SKM-1 treated with dmso at 0.1 percent for 144 hours (cell line): Measurements from ENCODE around the gene HOXB3.

Experiments
- DNase-seq: peaks from one replicate; lab custom pipeline; 2025; ENCODE audit not compliant: unreplicated experiment; lab: John Stamatoyannopoulos, UW

HOXB3 gene

DNA sequence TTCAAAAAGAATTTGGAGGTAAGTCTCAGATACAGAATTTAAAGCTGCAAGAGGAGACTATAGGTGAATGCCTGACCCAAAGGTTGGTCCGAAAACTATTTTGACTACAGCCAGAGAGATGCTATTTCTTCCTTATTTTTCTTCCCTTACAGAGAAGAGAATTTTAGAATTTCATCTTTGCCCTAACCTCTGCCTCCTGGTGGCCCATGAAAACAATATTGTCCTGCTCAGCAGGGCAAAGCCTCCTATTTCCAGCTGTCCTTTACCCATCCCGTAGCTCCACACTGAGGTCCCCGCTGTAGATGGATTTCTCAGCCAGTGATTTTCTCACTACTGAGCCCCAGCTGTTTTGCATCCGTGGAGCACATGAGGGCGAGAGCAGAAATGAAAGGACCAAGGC is 83.8 kb downstream of the HOXB3 start:
- no peak for DNase-seq

DNA sequence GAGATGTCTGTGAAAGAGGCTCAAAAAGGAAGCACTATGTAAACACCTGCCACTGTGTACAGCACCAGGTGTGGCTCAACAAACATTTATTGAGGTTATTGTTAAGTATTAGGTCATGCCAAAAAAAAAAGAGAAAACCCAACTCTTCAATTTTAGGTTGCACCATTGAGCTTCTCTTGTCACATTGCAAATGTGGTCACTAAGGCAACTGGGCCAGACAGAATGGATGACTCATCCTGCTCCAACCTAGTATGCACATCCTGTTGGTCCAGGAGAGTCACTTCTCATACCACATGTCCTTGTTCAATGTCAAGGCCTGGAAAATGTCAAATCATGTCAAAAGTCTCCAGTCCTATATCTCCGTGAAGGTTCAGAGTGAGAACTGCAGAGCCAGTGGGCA is 84.3 kb downstream of the HOXB3 start:
- DNase-seq: peak; percentile 85

DNA sequence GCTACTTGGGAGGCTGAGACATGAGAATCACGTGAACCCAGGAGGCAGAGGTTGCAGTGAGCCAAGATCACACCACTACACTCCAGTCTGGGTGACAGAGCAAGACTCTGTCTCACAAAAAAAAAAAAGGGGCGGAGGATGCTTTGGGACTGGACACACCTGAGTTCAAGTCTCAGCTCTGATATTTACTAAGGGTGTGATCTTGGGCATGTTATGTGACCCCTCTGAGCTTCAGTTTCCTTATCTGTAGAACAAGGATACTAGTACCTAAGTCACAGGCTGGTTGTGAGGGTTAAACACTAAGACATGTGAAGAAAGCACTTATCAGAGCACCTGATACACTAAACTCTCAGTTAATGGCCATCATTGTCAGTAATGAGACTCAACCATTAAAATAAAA is 85.1 kb downstream of the HOXB3 start:
- DNase-seq: no peak

DNA sequence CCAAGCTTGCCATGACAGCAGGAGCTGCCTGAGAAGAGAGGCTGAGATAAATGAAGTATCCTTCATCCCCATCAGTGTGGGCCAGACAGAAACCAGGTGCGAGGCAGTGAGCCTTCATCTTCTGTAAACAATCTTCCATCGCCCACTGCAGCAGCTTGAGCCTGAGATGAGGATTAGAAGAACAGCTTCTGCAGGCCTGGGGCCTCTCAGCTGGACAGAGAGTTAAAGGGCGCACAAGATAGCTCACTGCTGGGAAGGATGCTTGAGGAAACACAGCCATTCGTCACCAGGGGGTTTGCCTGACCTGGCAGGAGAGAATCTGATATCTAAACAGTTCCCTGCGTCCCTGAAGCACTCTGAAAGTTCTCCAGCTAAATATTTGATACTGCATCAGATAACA is 86.3 kb downstream of the HOXB3 start:
- DNase-seq: no peak

DNA sequence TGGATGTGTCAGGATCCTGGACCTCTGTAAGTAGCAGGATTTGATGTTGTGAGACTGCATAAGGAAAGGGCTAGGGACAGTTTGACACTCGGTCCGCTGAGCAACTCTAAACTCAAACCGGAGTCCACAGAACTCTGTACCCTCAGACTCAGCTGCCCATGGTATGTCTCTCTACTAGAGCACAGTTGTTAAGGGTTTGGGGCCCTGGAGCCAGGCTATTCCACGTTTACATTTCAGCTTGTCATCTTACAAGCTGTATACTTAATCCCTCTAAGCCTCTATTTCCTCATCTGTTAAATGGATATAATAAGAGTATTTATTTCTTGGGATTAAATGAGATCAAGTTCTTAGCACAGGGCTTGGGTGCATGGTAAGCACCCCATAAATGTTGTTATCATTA is 87.1 kb downstream of the HOXB3 start:
- no peak for DNase-seq

DNA sequence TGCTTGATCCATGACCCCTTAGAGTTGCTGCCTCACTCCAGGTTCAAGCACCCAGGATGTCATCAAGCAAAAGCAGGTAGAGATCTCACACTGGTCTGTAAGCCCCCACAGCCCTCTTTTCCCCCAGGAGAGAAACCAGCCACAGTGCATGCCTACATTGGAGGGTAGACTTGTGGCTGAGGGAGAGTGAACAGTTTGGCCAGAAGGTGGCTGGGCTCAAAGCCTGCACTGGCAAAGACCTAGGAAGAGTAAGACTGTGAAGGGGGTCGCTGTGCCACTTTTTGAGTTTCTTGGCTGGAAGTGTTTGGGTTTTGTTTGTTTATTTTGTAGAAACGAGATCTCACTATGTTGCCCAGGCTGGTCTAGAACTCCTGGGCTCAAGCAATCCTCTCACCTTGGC is 87.7 kb downstream of the HOXB3 start:
- no peak for DNase-seq

DNA sequence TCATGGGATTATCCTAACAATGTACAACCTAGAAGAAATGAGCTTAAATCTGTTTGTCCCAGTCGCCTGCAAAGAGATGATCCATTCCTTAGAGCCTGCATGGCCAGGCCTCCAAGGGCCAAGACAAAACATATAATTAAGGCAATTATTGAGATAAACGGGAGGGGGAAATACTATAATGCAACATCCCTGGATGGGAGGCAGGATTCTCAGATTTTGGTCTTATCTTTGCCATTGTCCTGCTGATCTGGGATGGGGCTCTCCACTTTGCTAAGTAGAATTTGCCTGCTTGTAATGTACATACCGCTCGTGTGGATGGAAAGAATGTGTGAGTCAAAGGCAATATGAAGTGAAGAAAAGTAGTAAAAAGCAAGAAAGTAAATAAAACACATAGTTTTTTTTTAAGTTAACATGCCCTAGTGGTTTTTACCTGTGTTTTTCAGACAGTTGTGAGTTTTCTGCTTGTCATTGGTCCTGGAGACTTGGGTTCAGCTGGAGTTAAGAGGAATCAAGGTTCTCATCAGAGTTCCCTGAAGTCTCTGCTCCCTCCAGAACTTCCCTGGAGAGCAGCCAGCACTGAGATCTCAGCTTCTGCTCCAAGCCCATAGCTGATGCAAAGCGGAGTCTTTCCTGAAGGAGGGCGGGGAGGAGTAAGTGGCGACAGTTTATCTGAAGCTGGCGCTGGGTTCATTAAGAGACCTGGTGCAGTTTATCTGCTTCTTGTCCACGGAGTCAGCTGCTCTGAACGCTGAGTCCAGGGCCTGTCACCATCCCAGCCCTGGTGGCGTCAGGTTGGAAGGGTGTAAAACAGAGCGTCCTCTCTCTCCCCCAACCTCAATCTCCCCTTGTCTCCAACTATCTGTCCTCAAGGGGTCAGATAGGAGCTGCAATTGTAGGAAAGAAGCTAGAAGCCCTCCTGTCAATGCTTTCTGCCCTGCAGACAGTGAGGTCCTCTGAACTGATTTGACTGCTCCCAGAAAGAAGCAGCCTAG is 89.3 kb downstream of the HOXB3 start:
- DNase-seq: no peak

DNA sequence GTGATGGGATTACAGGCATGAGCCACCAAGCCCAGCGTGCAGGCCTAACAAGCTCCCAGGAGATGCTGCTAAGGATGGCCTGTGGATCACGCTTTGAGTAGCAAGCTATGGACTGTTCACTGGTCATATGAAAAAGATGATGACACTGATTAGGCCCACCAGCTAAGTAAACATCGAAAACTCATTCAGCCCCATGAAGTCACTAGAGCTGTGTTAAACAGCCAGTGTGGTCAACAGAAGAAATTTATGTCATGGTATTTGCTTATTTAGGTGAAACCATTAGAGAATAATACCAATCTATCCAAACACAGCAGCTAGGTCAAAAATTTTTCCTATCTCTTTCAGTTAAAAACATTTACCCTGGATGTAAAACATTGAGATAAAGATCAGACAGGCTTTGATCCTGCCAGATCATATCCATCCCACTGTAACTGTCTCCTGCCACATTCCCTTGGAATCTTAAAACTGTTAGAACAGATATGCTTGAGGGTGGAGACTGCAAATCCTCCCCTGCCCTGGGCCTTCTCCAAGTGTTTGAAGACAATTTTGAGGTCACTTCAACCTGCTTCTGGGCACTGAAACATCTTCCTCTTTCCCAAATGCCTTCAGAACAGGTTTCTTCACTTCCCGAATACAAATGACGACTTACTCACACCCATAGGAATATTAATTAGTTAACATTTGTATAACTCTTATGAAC is 90.2 kb downstream of the HOXB3 start:
- no peak for DNase-seq

DNA sequence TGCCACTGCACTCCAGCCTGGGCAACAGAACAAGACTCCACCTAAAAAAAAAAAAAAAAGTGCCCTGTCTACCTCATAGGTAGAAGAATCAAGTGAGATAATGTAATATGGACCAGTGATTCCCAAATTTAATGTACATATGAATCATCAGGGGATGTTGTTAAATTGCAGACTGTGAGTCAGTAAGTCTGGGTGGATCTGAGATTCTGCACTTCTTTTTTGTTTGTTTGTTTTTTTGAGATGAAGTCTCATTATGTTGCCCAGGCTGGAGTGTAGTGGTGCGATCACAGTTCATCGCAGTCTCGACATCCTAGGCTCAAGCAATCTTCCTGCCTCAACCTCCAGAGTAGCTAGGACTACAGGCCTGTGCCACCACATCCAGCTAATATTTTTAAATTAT is 90.8 kb downstream of the HOXB3 start:
- DNase-seq: no peak
